PC-3 (cell line): ENCODE data around the gene NECAB2. TPM values are rescaled to one million over a fixed set of nuclear protein-coding genes. Genes with fewer than 3 reads are reported as not detected.

Experiments used
- ATAC-seq: fragments of 200-7000 bp; cut with Tn5 transposase; 2 replicates; pipeline ENCODE4 v1.9.1; 2020; ENCODE audit warnings: mild to moderate bottlenecking, moderate library complexity
- BruUV-seq: library from RNA; stranded (reverse); fragments of 400-500 nt; replicated peaks from 2 replicates; lab custom pipeline; 2021; lab: Mats Ljungman, UMichigan
- CTCF ChIA-PET: fragments of 300-600 bp; sonication (Branson Sonifier 250); formaldehyde crosslinking; loops from one replicate; lab custom pipeline; 2022; ENCODE audit warnings: antibody characterized with exemption; lab: Charles Lee
- POLR2A ChIA-PET: fragments of 300-600 bp; sonication (Branson Sonifier 250); formaldehyde crosslinking; loops from one replicate; lab custom pipeline; 2022; ENCODE audit warnings: antibody characterized with exemption; ENCODE audit not compliant: unreplicated experiment; lab: Charles Lee
- DNase-seq: peaks from one replicate; pipeline ENCODE4 v3.0.0-alpha.2; 2015
- H2AFZ ChIP-seq: fragments of 300-600 bp; sonication (generic); 2 replicates; pipeline ENCODE4 v1.6.0; 2016; ENCODE audit warnings: antibody characterized with exemption, low read length
- H3F3A ChIP-seq: fragments of 300-600 bp; sonication (generic); one replicate; pipeline ENCODE4 v1.6.0; 2017; ENCODE audit warnings: antibody characterized with exemption, low read length, control low read depth, mild to moderate bottlenecking; ENCODE audit not compliant: unreplicated experiment
- H3K27ac ChIP-seq: fragments of 300-600 bp; sonication (generic); 2 replicates; pipeline ENCODE4 v1.5.1; 2016; ENCODE audit warnings: mild to moderate bottlenecking, low read length
- H3K27me3 ChIP-seq: fragments of 300-600 bp; sonication (generic); 2 replicates; pipeline ENCODE4 v1.6.1; 2016; ENCODE audit warnings: low read length, mixed read lengths
- H3K36me3 ChIP-seq: fragments of 300-600 bp; sonication (generic); 2 replicates; pipeline ENCODE4 v1.6.1; 2016; ENCODE audit warnings: low read depth, mixed run types, low read length, mixed read lengths
- H3K4me1 ChIP-seq: fragments of 300-600 bp; sonication (generic); 2 replicates; pipeline ENCODE4 v1.5.1; 2016; ENCODE audit warnings: low read length; ENCODE audit not compliant: insufficient read depth
- H3K4me2 ChIP-seq: fragments of 300-600 bp; sonication (generic); 2 replicates; pipeline ENCODE4 v1.6.0; 2016; ENCODE audit warnings: low read length
- H3K4me3 ChIP-seq: fragments of 300-600 bp; sonication (generic); 2 replicates; pipeline ENCODE4 v1.5.1; 2016; ENCODE audit warnings: mild to moderate bottlenecking, low read length, mixed read lengths
- H3K79me2 ChIP-seq: fragments of 300-600 bp; sonication (generic); 2 replicates; pipeline ENCODE4 v1.6.1; 2017; ENCODE audit warnings: low read length, mixed read lengths
- H3K9ac ChIP-seq: fragments of 300-600 bp; sonication (generic); 2 replicates; pipeline ENCODE4 v1.6.0; 2016; ENCODE audit warnings: mild to moderate bottlenecking, low read length
- H3K9me2 ChIP-seq: fragments of 300-600 bp; sonication (generic); replicated peaks from 2 replicates; pipeline ENCODE4 v1.6.1; 2016; ENCODE audit warnings: mixed run types, low read length, mixed read lengths
- H3K9me3 ChIP-seq: fragments of 300-600 bp; sonication (generic); 2 replicates; pipeline ENCODE4 v1.6.1; 2016; ENCODE audit warnings: low read length, mixed read lengths
- H4K20me1 ChIP-seq: fragments of 300-600 bp; sonication (generic); 2 replicates; pipeline ENCODE4 v1.6.1; 2016; ENCODE audit warnings: low read length, mixed read lengths
- CTCF ChIP-seq: fragments of 300-600 bp; sonication (generic); conservative IDR thresholded peaks from 2 replicates; pipeline ENCODE4 v1.5.1; 2017; ENCODE audit warnings: antibody characterized with exemption, low read depth, mild to moderate bottlenecking, low read length
- EZH2 ChIP-seq: fragments of 300-600 bp; sonication (generic); IDR thresholded peaks from one replicate; pipeline ENCODE4 v1.6.1; 2017; ENCODE audit warnings: antibody characterized with exemption, mild to moderate bottlenecking, low read length; ENCODE audit not compliant: unreplicated experiment
- EZH2phosphoT487 ChIP-seq: fragments of 300-600 bp; sonication (generic); IDR thresholded peaks from 2 replicates; pipeline ENCODE4 v1.6.1; 2018; ENCODE audit warnings: mild to moderate bottlenecking, antibody characterized with exemption, low read length, borderline replicate concordance
- intact Hi-C: fragments of 100-400 bp; cut with micrococcal nuclease; formaldehyde crosslinking; loops from 2 replicates; pipeline ENCODE4 v1.9.0; 2023
- total RNA-seq: library from RNA; depleted of rRNA; stranded (reverse); fragments of >200 nt; gene quantifications from 2 replicates; pipeline ENCODE4 v1.2.3, GENCODE V29; 2014

NECAB2 gene
- total RNA-seq, 1 experiment from 2014 or later = 0.22 TPM

DNA sequence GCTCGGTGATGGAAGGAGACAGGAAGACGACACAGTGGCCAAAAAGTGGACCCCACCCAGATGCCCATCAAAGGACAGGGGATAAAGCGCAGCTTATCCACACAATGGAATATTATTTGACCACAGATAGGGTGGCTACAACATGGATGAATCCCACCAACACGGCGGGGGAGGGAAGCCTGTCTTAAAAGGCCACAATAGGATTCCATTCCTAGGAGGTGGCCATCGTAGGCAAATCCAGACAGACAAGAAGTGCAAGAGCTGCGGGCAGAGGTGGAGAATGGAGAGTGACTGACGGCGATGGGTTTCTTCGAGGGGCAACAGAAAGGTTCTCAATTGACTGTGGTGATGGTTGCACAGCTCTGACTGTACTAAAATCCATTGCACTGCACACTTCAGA is 58.6 kb downstream of the NECAB2 start:
- Histone ChIP-seq H3K36me3 (no peaks in the 10 kb centered on the region), H3K79me2 (no peaks in the 10 kb centered on the region), H3K27ac (no peak overlapping the region), H3K27me3 (no peaks in the 10 kb centered on the region), H4K20me1 (no peaks in the 10 kb centered on the region), H3K4me3 (no peak overlapping the region), H3K9ac (no peak overlapping the region), H3F3A (no peaks in the 10 kb centered on the region), H3K9me2 (no peaks in the 10 kb centered on the region), H3K9me3 (no peaks in the 10 kb centered on the region), H2AFZ (no peak overlapping the region), H3K4me2 (no peak overlapping the region), H3K4me1 (peaks cover 29% of the 10 kb centered on the region)
- ChIA-PET CTCF (no interaction called here), POLR2A (no interaction called here)
- DNase-seq (no peak), ATAC-seq (no peak)
- intact Hi-C loops = no loop called here
- BruUV-seq = no TSS peak
- TF ChIP-seq CTCF (no peak), EZH2 (no peak), EZH2phosphoT487 (no peak)

DNA sequence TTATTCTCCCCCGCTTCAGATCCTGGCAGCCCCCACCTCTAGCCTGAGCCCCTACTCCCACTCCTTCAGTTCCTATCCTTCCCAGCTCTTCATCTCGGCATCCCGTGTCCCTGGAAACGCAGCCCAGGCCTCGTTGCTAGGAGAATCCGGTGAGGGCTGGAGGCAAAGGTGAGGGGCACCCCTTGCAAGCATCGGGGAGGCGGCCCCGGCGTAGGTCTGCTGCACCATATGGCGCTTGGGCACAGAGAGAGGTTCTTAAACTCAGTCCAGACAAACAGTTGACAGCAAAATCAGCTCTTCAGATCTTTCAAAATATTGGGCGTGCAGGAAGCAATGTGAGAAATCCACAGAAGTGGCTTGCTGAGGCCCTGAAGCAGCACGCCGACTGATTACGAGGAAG is 59.6 kb downstream of the NECAB2 start:
- no peak overlapping the region for H3K4me3 ChIP-seq
- no peak for ATAC-seq
- no peaks in the 10 kb centered on the region for H3K27me3 ChIP-seq
- CTCF ChIA-PET = no interaction called here
- no peak overlapping the region for H2AFZ ChIP-seq
- H3F3A ChIP-seq = no peaks in the 10 kb centered on the region
- POLR2A ChIA-PET = no interaction called here
- H3K79me2 ChIP-seq = no peaks in the 10 kb centered on the region
- TF ChIP-seq EZH2phosphoT487 (no peak), CTCF (no peak), EZH2 (no peak)
- BruUV-seq = no TSS peak
- H3K9me3 ChIP-seq = no peaks in the 10 kb centered on the region
- no peaks in the 10 kb centered on the region for H3K36me3 ChIP-seq
- no peaks in the 10 kb centered on the region for H4K20me1 ChIP-seq
- H3K27ac ChIP-seq = no peak overlapping the region
- intact Hi-C loops = no loop called here
- H3K4me2 ChIP-seq = no peak overlapping the region
- H3K9me2 ChIP-seq = no peaks in the 10 kb centered on the region
- no peak overlapping the region for H3K9ac ChIP-seq
- DNase-seq = no peak
- H3K4me1 ChIP-seq = peaks cover 29% of the 10 kb centered on the region

DNA sequence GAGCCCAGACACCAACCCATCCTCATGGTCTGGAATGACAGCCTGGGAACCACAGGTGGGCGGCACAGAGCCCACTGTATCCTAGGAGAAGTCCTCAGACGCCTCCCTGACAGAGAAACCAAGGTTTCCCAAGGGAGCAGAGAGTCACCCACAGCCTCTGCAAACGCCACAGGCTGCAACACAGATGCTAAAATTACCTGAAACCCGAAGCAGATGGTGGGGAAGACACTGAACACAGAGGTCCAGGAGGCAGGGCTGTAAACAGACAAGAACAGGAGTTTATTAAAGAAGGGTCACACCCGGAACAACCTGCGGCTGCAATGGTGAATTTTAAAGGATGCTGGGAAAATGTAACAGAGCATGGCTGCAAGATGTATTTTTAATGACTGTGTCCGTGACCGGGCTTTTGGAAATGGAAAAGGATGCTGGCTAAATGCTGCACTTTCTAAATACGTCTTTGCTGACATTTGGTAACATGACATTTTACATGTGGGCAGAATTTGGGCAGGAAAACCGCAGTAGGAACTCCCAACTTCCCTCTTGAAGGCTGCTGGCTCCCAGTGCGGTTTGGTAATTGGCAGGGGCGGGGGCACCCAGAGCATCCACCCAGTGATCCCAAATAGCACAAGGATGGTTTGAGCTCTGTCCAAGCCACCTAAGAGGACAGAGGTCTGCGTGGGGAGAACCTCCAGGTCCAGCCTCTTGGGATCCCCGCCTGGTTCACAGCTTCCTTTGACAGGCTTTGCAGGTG is 61.4 kb downstream of the NECAB2 start:
- Histone ChIP-seq H3K79me2 (no peaks in the 10 kb centered on the region), H3K36me3 (no peaks in the 10 kb centered on the region), H2AFZ (no peak overlapping the region), H3K9ac (no peak overlapping the region), H3F3A (no peaks in the 10 kb centered on the region), H3K4me3 (no peak overlapping the region), H4K20me1 (no peaks in the 10 kb centered on the region), H3K9me3 (no peaks in the 10 kb centered on the region), H3K27ac (no peak overlapping the region), H3K27me3 (no peaks in the 10 kb centered on the region), H3K9me2 (no peaks in the 10 kb centered on the region), H3K4me1 (peaks cover 17% of the 10 kb centered on the region), H3K4me2 (no peak overlapping the region)
- CTCF ChIA-PET = no interaction called here
- no TSS peak for BruUV-seq
- no peak for ATAC-seq
- intact Hi-C loops = no loop called here
- TF ChIP-seq EZH2phosphoT487 = no peak
- TF ChIP-seq CTCF = no peak
- TF ChIP-seq EZH2 = no peak
- DNase-seq = no peak
- POLR2A ChIA-PET = no interaction called here
